ENCODE measurements around the gene SEC11A.
A peak's percentile ranks its signal among the peaks of the same experiment; 100 is the strongest.

Gene SEC11A

GRCh38 chr15:84734794-84735479 lies 19.0 kb upstream of the SEC11A start:
- TF ChIP-seq POLR2A (IDR thresholded peaks at IDR 0.05; ENCODE audit: low read depth, low read length) (no peak), TAF1 (IDR thresholded peaks at IDR 0.05; ENCODE audit: borderline replicate concordance, low read depth, low read length) (no peak), POLR2AphosphoS5 (IDR thresholded peaks at IDR 0.05; ENCODE audit: low read depth, low read length) (no peak)
- DNase-seq (ENCODE audit: insufficient read length) (peak; percentile 48), FAIRE-seq (peak; percentile 88)

DNA sequence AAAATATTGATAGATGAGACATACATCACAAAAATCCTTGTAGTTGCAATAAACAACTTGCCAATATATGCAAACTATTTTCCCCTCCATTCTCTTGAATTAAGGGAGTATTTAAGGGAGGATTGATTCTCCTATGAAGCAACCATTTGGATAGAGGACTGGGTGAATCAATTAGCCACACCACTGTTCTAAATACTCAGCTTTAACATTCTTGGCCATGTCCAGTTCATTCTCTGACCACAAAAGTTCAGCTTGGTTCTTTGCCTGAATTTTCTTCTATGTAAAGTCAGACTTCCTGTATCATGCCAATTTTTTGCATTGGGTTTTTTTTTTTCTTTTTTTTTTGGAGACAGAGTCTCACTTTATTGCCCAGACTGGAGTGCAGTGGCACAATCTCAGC lies 15.8 kb upstream of the SEC11A start:
- DNase-seq (ENCODE audit: insufficient read length) (no peak), FAIRE-seq (no peak)
- no peak for TF ChIP-seq POLR2AphosphoS5 (IDR thresholded peaks at IDR 0.05; ENCODE audit: low read depth, low read length)
- no peak for TF ChIP-seq TAF1 (IDR thresholded peaks at IDR 0.05; ENCODE audit: borderline replicate concordance, low read depth, low read length)
- no peak for TF ChIP-seq POLR2A (IDR thresholded peaks at IDR 0.05; ENCODE audit: low read depth, low read length)

DNA sequence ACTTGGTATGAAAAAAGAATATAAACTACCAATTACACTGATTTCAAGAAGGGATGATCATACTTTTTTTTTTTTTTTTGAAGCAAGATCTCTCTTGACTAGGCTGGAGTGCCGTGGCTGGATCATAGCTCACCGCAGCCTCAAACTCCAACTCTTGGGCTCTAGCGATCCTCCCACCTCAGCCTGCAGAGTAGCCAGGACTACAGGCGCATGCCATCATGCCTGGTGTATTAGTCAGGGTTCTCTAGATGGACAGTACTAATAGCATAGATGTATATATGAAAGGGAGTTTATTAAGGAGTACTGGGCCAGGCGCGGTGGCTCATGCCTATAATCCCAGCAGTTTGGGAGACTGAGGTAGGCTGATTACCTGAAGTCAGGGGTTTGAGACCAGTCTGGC lies 11.5 kb upstream of the SEC11A start:
- DNase-seq (ENCODE audit: insufficient read length) (no peak), FAIRE-seq (no peak)
- TF ChIP-seq POLR2A (IDR thresholded peaks at IDR 0.05; ENCODE audit: low read depth, low read length): no peak
- no peak for TF ChIP-seq TAF1 (IDR thresholded peaks at IDR 0.05; ENCODE audit: borderline replicate concordance, low read depth, low read length)
- TF ChIP-seq POLR2AphosphoS5 (IDR thresholded peaks at IDR 0.05; ENCODE audit: low read depth, low read length): no peak

DNA sequence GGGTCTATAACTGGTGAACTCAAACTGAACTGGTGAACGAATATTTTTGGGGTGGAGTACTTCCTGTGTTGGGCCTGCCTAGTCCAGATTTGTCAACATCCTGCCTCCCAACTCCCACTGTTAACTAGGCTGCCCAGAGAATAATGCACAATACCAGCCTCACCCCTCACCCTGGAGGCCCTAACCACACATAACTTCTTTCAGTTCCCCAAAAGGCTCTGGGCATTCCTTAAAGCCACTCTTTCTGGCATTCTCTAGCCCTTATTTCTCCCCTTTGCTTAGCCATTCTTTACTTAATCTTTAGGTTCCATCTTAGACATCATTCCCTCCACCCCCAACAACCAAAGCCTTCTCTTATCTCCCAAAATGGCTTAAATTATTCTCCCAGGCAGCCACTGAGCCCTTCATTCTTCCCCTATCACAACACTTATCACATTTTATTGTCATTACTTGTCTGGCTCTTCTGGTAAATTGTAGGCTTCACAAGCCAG lies 9.1 kb upstream of the SEC11A start:
- DNase-seq (ENCODE audit: insufficient read length): peak; percentile 30
- TF ChIP-seq POLR2A (IDR thresholded peaks at IDR 0.05; ENCODE audit: low read depth, low read length) (no peak), POLR2AphosphoS5 (IDR thresholded peaks at IDR 0.05; ENCODE audit: low read depth, low read length) (no peak)
- peak; percentile 68 for FAIRE-seq

DNA sequence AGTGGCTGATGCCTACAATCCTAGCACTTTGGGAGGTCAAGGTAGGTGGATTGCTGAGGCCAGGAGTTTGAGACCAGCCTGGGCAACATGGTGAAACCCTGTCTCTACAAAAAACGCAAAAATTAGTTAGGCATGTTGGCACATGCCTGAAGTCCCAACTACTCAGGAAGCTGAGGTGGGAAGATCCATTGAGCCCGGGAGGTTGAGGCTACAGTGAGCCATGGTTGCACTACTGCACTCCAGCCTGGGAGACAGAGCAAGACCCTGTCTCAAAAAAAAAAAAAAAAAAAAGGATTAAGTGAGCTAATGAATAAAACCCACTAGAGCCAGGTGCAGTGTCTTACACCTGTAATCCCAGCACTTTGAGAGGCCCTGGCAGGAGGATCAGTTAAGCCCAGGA lies 6.7 kb upstream of the SEC11A start:
- DNase-seq (ENCODE audit: insufficient read length) (no peak), FAIRE-seq (no peak)
- TF ChIP-seq POLR2AphosphoS5 (IDR thresholded peaks at IDR 0.05; ENCODE audit: low read depth, low read length) (no peak), POLR2A (IDR thresholded peaks at IDR 0.05; ENCODE audit: low read depth, low read length) (no peak), TAF1 (IDR thresholded peaks at IDR 0.05; ENCODE audit: borderline replicate concordance, low read depth, low read length) (no peak)

GRCh38 chr15:84721371-84721770 lies 5.4 kb upstream of the SEC11A start:
- DNase-seq (ENCODE audit: insufficient read length) (no peak), FAIRE-seq (no peak)
- TF ChIP-seq POLR2A (IDR thresholded peaks at IDR 0.05; ENCODE audit: low read depth, low read length) (no peak), POLR2AphosphoS5 (IDR thresholded peaks at IDR 0.05; ENCODE audit: low read depth, low read length) (no peak), TAF1 (IDR thresholded peaks at IDR 0.05; ENCODE audit: borderline replicate concordance, low read depth, low read length) (no peak)

DNA sequence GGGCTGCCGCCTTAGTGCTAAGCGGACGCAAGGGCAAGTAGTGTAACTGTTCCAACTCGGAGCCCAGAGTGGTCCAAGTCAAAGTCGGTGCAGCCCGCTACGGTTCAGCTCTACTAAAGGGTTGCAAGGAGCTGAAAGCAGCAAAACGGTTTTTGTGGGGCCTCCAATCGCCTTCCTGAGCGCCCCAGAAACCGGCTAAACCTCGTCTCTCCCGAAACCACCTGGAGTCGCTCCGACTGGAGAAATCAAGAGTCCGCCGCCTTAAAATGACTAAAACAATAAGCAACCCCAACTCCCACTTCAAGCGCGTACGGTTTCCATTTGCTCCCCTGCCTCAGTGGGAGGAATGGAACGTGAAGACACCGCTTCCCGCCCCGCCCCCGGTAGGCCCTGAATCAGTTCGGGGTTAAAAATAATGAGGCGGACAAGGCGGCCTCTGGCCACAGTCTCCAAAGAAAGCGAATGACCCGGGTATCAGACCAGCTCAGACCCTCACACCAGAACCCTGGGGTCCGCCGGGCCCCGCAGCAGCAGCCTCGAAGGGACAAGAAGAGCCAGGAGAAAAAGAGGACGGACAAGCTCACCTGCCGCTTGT lies 401 bp downstream of the SEC11A start:
- FAIRE-seq (no peak), DNase-seq (ENCODE audit: insufficient read length) (no peak)
- TF ChIP-seq TAF1 (IDR thresholded peaks at IDR 0.05; ENCODE audit: borderline replicate concordance, low read depth, low read length): no peak
- TF ChIP-seq POLR2AphosphoS5 (IDR thresholded peaks at IDR 0.05; ENCODE audit: low read depth, low read length): no peak
- TF ChIP-seq POLR2A (IDR thresholded peaks at IDR 0.05; ENCODE audit: low read depth, low read length): no peak

- FAIRE-seq: no peak
- DNase-seq (ENCODE audit: insufficient read length): no peak
- TF ChIP-seq POLR2A (IDR thresholded peaks at IDR 0.05; ENCODE audit: low read depth, low read length) (no peak), TAF1 (IDR thresholded peaks at IDR 0.05; ENCODE audit: borderline replicate concordance, low read depth, low read length) (no peak), POLR2AphosphoS5 (IDR thresholded peaks at IDR 0.05; ENCODE audit: low read depth, low read length) (no peak)
These were observed 1.1 kb downstream of the SEC11A start for GRCh38 chr15:84714821-84715220.

DNA sequence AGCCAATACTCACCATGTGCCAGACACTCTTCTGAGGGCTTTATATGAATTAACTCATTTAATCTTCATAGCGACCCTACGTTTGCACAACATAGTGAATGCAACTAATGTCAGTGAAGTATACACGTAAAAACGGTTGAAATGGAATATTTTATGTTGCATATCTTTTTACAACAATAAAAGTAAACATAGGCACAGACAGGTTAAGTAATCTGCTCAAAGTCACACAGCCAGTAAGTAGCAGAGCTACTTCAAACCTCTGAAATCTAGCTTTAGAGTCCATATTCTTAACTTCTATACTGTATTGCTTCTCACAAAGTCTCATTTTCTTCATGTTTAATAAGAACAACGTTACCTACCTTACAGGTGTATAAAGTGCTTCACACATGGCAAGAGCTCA lies 1.6 kb downstream of the SEC11A start:
- TF ChIP-seq POLR2A (IDR thresholded peaks at IDR 0.05; ENCODE audit: low read depth, low read length): no peak
- TF ChIP-seq POLR2AphosphoS5 (IDR thresholded peaks at IDR 0.05; ENCODE audit: low read depth, low read length): no peak
- no peak for TF ChIP-seq TAF1 (IDR thresholded peaks at IDR 0.05; ENCODE audit: borderline replicate concordance, low read depth, low read length)
- DNase-seq (ENCODE audit: insufficient read length) (no peak), FAIRE-seq (no peak)

GRCh38 chr15:84703808-84704207 lies 12.1 kb downstream of the SEC11A start:
- TF ChIP-seq TAF1 (IDR thresholded peaks at IDR 0.05; ENCODE audit: borderline replicate concordance, low read depth, low read length) (no peak), POLR2AphosphoS5 (IDR thresholded peaks at IDR 0.05; ENCODE audit: low read depth, low read length) (no peak), POLR2A (IDR thresholded peaks at IDR 0.05; ENCODE audit: low read depth, low read length) (no peak)

DNA sequence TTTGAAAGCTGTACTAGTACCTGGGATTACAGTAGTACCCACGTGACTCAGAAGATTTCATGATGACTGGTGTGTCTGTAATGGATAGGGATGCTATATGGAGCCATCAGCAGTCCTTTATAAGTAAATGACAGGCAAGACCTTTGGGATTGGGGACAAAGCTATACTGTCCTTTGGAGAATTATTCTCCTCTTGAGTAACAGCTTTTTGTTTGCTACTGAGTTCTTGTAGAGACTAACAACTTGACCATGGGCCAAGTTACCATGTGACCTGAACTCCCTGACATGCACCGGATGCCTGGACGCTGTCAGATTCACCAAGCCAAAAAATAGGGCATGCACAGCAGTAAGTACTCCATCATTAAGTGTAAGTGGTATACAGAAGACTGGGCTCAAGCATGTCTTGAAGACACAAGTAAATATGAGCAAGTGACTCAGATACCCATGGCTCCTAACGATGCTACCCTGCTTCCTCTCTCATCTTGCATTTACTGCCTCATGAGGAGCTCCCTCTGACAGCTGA lies 12.9 kb downstream of the SEC11A start:
- TF ChIP-seq POLR2A (IDR thresholded peaks at IDR 0.05; ENCODE audit: low read depth, low read length): no peak
- TF ChIP-seq TAF1 (IDR thresholded peaks at IDR 0.05; ENCODE audit: borderline replicate concordance, low read depth, low read length): no peak
- no peak for TF ChIP-seq POLR2AphosphoS5 (IDR thresholded peaks at IDR 0.05; ENCODE audit: low read depth, low read length)
- DNase-seq (ENCODE audit: insufficient read length) (no peak), FAIRE-seq (no peak)

More at GRCh38 chr15:84703808-84704207, 12.1 kb downstream of the SEC11A start:
- FAIRE-seq: no peak
- no peak for DNase-seq (ENCODE audit: insufficient read length)
